H1 (cell line): Measurements from ENCODE around the gene CDC25C. TPM values are rescaled to one million over a fixed set of nuclear protein-coding genes. Genes with fewer than 3 reads are reported as not detected.

Experiments used
- CTCF ChIA-PET: fragments of 300-600 bp; sonication (Branson Sonifier 250); formaldehyde crosslinking; loops from one replicate; lab custom pipeline; 2021; ENCODE audit not compliant: partially characterized antibody; lab: Charles Lee
- POLR2A ChIA-PET: fragments of 300-600 bp; sonication (Branson Sonifier 250); formaldehyde crosslinking; loops from one replicate; lab custom pipeline; 2021; ENCODE audit warnings: inconsistent platforms; ENCODE audit not compliant: partially characterized antibody; lab: Charles Lee
- DNase-seq, 2 experiments: peaks; one replicate each; pipeline versions ENCODE4 v3.0.0 to v3.0.0-alpha.2; 2010 to 2022; ENCODE audit warnings: low spot score in 2 of 2, low read depth in 1 of 2, mixed read lengths in 1 of 2
- FAIRE-seq: peaks from 2 replicates; lab custom pipeline; 2011; peaks lifted over from hg19 to GRCh38; lab: Jason Lieb, UNC
- H2AFZ ChIP-seq: 2 replicates; pipeline ENCODE4 v1.8.1; 2012; ENCODE audit warnings: low read length, inconsistent platforms
- H2AK5ac ChIP-seq: 2 replicates; pipeline ENCODE4 v1.6.1; 2013; ENCODE audit warnings: low read depth, low read length
- H2BK120ac ChIP-seq: replicated peaks from 2 replicates; pipeline ENCODE3; 2013; ENCODE audit warnings: low read depth, low read length, inconsistent platforms
- H2BK12ac ChIP-seq: 2 replicates; pipeline ENCODE4 v1.6.1; 2013; ENCODE audit warnings: low read depth, low read length
- H2BK15ac ChIP-seq: 2 replicates; pipeline ENCODE4 v1.6.1; 2013; ENCODE audit warnings: low read length
- H2BK20ac ChIP-seq: 2 replicates; pipeline ENCODE4 v1.6.1; 2013; ENCODE audit warnings: low read length
- H2BK5ac ChIP-seq: 2 replicates; pipeline ENCODE4 v1.6.1; 2013; ENCODE audit warnings: low read depth, low read length
- H3K14ac ChIP-seq: 2 replicates; pipeline ENCODE4 v1.6.1; 2013; ENCODE audit warnings: inconsistent platforms; ENCODE audit not compliant: insufficient read length
- H3K18ac ChIP-seq: 2 replicates; pipeline ENCODE4 v1.6.1; 2013; ENCODE audit warnings: low read length; ENCODE audit errors: extremely low read depth
- H3K23ac ChIP-seq: 2 replicates; pipeline ENCODE4 v1.6.1; 2013; ENCODE audit warnings: inconsistent platforms; ENCODE audit not compliant: insufficient read length
- H3K23me2 ChIP-seq: 2 replicates; pipeline ENCODE4 v1.6.1; 2013; ENCODE audit warnings: low read depth, low read length
- H3K27ac ChIP-seq: 2 replicates; pipeline ENCODE4 v1.6.1; 2011; ENCODE audit warnings: low read depth, low read length, inconsistent platforms
- H3K27me3 ChIP-seq, 4 experiments: replicated peaks in 1 of 4; 1 replicate in 1 of 4; 2 replicates in 3 of 4; pipeline versions ENCODE4 v1.6.1 to v1.8.1; 2011 to 2013; ENCODE audit warnings: low read length in 3 of 4, mild to moderate bottlenecking in 3 of 4, inconsistent platforms in 2 of 4, mixed read lengths in 2 of 4, moderate library complexity in 1 of 4; ENCODE audit not compliant: control insufficient read depth in 3 of 4, insufficient read depth in 3 of 4; ENCODE audit errors: extremely low read depth in 1 of 4
- H3K36me3 ChIP-seq, 4 experiments: 2 replicates each; pipeline versions ENCODE4 v1.6.1 to v1.8.1; 2011 to 2013; ENCODE audit warnings: mild to moderate bottlenecking in 4 of 4, low read length in 3 of 4, moderate library complexity in 2 of 4, control low read depth in 1 of 4, inconsistent platforms in 1 of 4; ENCODE audit not compliant: insufficient read depth in 4 of 4, control insufficient read depth in 2 of 4
- H3K4ac ChIP-seq: replicated peaks from 2 replicates; pipeline ENCODE3; 2013; ENCODE audit warnings: low read length, low read depth, mixed read lengths, inconsistent platforms; ENCODE audit not compliant: insufficient read length
- H3K4me1 ChIP-seq, 4 experiments: replicated peaks in 1 of 4; 1 replicate in 1 of 4; 2 replicates in 3 of 4; pipeline versions ENCODE4 v1.6.1 to v1.8.1; 2011 to 2013; ENCODE audit warnings: low read length in 3 of 4, inconsistent platforms in 2 of 4, mixed read lengths in 1 of 4; ENCODE audit not compliant: insufficient read depth in 4 of 4, control insufficient read depth in 3 of 4
- H3K4me2 ChIP-seq, 2 experiments: 2 replicates each; pipeline versions ENCODE4 v1.6.1 to v1.8.1; 2011 to 2013; ENCODE audit warnings: low read depth in 2 of 2, low read length in 2 of 2, control low read depth in 1 of 2, inconsistent platforms in 1 of 2, mild to moderate bottlenecking in 1 of 2; ENCODE audit not compliant: insufficient read depth in 1 of 2
- H3K4me3 ChIP-seq, 4 experiments: fragments of 200-600, 300-600 bp in 1 of 4; sonication (generic), shearing (Covaris generic), sonication (Bioruptor Twin) in 1 of 4; 2 replicates each; pipeline versions ENCODE4 v1.5.1 to v1.8.1; 2011 to 2016; ENCODE audit warnings: low read length in 4 of 4, low read depth in 3 of 4, control low read depth in 2 of 4, inconsistent platforms in 2 of 4, mild to moderate bottlenecking in 2 of 4, mixed read lengths in 1 of 4, moderate library complexity in 1 of 4; ENCODE audit not compliant: insufficient read depth in 2 of 4; ENCODE audit errors: extremely low read depth in 1 of 4
- H3K56ac ChIP-seq: replicated peaks from 2 replicates; pipeline ENCODE3; 2013; ENCODE audit warnings: low read depth, mild to moderate bottlenecking, mixed read lengths, low read length, inconsistent platforms; ENCODE audit not compliant: insufficient read length
- H3K79me1 ChIP-seq: 2 replicates; pipeline ENCODE4 v1.6.1; 2013; ENCODE audit warnings: low read depth, low read length, control low read depth
- H3K79me2 ChIP-seq, 2 experiments: 2 replicates each; pipeline versions ENCODE4 v1.6.1 to v1.8.1; 2012 to 2013; ENCODE audit warnings: low read length in 2 of 2, mild to moderate bottlenecking in 2 of 2, inconsistent platforms in 1 of 2; ENCODE audit not compliant: insufficient read depth in 2 of 2, control insufficient read depth in 1 of 2
- H3K9ac ChIP-seq, 4 experiments: replicated peaks in 1 of 4; 1 replicate in 1 of 4; 2 replicates in 3 of 4; pipeline versions ENCODE4 v1.6.1 to v1.8.1; 2011 to 2013; ENCODE audit warnings: low read depth in 3 of 4, low read length in 3 of 4, control low read depth in 2 of 4, mild to moderate bottlenecking in 2 of 4, moderate library complexity in 2 of 4, inconsistent platforms in 1 of 4; ENCODE audit errors: extremely low read depth in 1 of 4
- H3K9me3 ChIP-seq, 2 experiments: 2 replicates each; pipeline versions ENCODE4 v1.6.1 to v1.8.1; 2012 to 2013; ENCODE audit warnings: mild to moderate bottlenecking in 2 of 2, moderate library complexity in 2 of 2, control low read depth in 1 of 2, inconsistent platforms in 1 of 2, low read depth in 1 of 2, low read length in 1 of 2, mixed read lengths in 1 of 2; ENCODE audit not compliant: insufficient read depth in 2 of 2
- H4K20me1 ChIP-seq, 2 experiments: replicated peaks in 1 of 2; 2 replicates each; pipeline versions ENCODE3 to v1.8.1; 2011 to 2013; ENCODE audit warnings: inconsistent platforms in 2 of 2, low read length in 2 of 2, mild to moderate bottlenecking in 1 of 2; ENCODE audit not compliant: insufficient read depth in 2 of 2, control insufficient read depth in 1 of 2
- H4K5ac ChIP-seq: 2 replicates; pipeline ENCODE4 v1.6.1; 2013; ENCODE audit warnings: low read length, low read depth, mixed read lengths, inconsistent platforms; ENCODE audit not compliant: insufficient read length
- H4K8ac ChIP-seq: 2 replicates; pipeline ENCODE4 v1.8.0; 2013; ENCODE audit warnings: mild to moderate bottlenecking, moderate library complexity, low read length, inconsistent platforms; ENCODE audit not compliant: insufficient read depth; ENCODE audit errors: extremely low read depth
- H4K91ac ChIP-seq: replicated peaks from 2 replicates; pipeline ENCODE3; 2013; ENCODE audit warnings: low read length, mixed read lengths, inconsistent platforms; ENCODE audit not compliant: insufficient read length
- KDM1A ChIP-seq: fragments of 200-600, 300-600 bp; sonication (generic); IDR thresholded peaks from 2 replicates; pipeline ENCODE4 v1.7.1; 2016; ENCODE audit warnings: mild to moderate bottlenecking, low read length, borderline replicate concordance
- RAD21 ChIP-seq, 2 experiments: IDR thresholded peaks in 1 of 2; conservative IDR thresholded peaks in 1 of 2; 2 replicates each; pipeline ENCODE4 v1.6.1; 2011; ENCODE audit warnings: low read depth in 2 of 2, low read length in 2 of 2, improper control_type of control experiment in 1 of 2, inconsistent platforms in 1 of 2, mild to moderate bottlenecking in 1 of 2, moderate library complexity in 1 of 2
- TEAD4 ChIP-seq: IDR thresholded peaks from 2 replicates; pipeline ENCODE4 v1.6.1; 2012; ENCODE audit warnings: low read depth, low read length, inconsistent platforms, mixed read lengths
- YY1 ChIP-seq: IDR thresholded peaks from 2 replicates; pipeline ENCODE4 v1.6.1; 2011; ENCODE audit warnings: low read depth, mild to moderate bottlenecking, low read length
- WGBS, 2 experiments: shearing (Covaris generic) in 1 of 2; methylation state at CpG; one replicate each; pipeline versions ENCODE4 v1.1.6 to v1.1.7; 2013 to 2015; ENCODE audit warnings: low lambda C conversion rate in 2 of 2, mixed read lengths in 2 of 2, inconsistent platforms in 1 of 2, low coverage in 1 of 2, missing lambda C conversion rate in 1 of 2; ENCODE audit not compliant: insufficient replicate concordance in 2 of 2, insufficient coverage in 1 of 2, insufficient read length in 1 of 2; ENCODE audit errors: extremely low coverage in 1 of 2, missing lambda C conversion rate in 1 of 2; 5-methylcytosine and 5-hydroxymethylcytosine counted together
- polyA plus RNA-seq, 7 experiments: library from polyadenylated mRNA; depleted of rRNA in 3 of 7; stranded (reverse) in 5 of 7; unstranded in 2 of 7; fragments of >200 nt in 5 of 7; fragments of 200-250 nt in 2 of 7; gene quantifications; 1 replicate in 5 of 7; 2 replicates in 1 of 7; 4 replicates in 1 of 7; pipeline versions ENCODE4 v1.2.1 to v1.2.3, GENCODE V29; 2011 to 2013; ENCODE audit warnings: missing spikeins in 2 of 7, mixed read lengths in 2 of 7
- total RNA-seq: library from RNA; stranded (reverse); fragmentation: NEBNext Ultra II Directional; extraction: Animal tissue kit (Norgen Biotek cat#: 25700); gene quantifications from 2 replicates; pipeline ENCODE4 v1.2.1, GENCODE V29; 2021
- TF ChIP-seq, protein P1 (sequence below): IDR thresholded peaks from 2 replicates; pipeline ENCODE4 v1.6.1; 2011; ENCODE audit warnings: low read depth, mild to moderate bottlenecking, low read length; ENCODE audit not compliant: insufficient read depth
- TF ChIP-seq, protein P2 (sequence below): IDR thresholded peaks from 2 replicates; pipeline ENCODE4 v1.6.1; 2012; ENCODE audit warnings: inconsistent platforms
- TF ChIP-seq, protein P3 (sequence below), 3 experiments: IDR thresholded peaks; 1 replicate in 2 of 3; 2 replicates in 1 of 3; pipeline versions ENCODE4 v1.5.1 to v1.6.1; 2011; ENCODE audit warnings: low read length in 3 of 3, mild to moderate bottlenecking in 3 of 3, inconsistent platforms in 2 of 3, low read depth in 1 of 3, moderate library complexity in 1 of 3; ENCODE audit not compliant: insufficient read depth in 1 of 3; ENCODE audit errors: control extremely low read depth in 1 of 3

The CDC25C gene
- total and polyA plus RNA-seq, 2 of the 8 experiments (the other 6 are each of a cell fraction or from before 2014, with no cell fraction given) = 18.4 to 20.8 TPM

DNA sequence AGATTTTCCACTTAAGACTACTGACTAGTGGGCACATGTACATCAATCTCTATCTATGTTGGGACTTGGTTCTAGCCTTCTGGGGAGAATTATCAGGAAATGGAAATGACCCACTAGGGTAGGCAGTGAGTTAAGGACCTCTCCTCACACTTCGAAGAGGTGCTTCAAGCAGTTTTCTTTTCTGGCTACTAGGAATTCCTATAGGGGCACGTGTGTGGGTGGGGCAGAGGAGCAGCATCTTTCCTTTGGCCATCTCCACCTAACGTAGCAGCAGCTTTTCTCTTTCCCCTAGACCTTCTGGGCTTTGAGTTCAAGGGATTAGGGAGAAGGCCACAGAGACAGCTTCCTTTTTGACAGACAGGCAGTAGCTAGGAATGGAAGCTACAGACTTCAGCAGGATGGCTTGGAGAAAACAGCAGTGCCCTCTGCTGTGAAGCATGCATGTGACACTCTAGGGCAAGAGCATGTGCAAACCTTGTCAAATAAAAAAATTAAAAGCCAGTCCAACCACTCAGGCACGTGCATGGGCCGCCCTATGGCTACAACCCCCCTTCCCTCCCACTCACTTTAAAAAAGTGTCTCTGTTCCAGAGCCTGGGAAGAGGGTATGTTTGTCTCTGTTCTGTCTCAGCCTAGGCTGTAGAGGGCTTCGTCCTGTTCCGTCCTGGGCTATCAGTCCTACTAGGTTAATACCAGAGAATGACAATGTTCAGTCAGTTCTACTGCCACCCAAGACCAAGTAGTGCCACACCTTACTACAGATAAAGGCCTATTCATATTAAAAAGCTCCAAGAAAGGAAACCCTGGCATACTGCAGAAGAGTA is 48.5 kb downstream of the CDC25C start:
- Histone ChIP-seq H4K20me1 (no peaks in the 10 kb centered on the region), H3K27ac (no peak overlapping the region), H3K9me3 (no peaks in the 10 kb centered on the region), H3K56ac (no peak overlapping the region), H3K23ac (no peak overlapping the region), H4K8ac (no peak overlapping the region), H2BK20ac (no peak overlapping the region), H3K79me1 (no peaks in the 10 kb centered on the region), H4K5ac (no peak overlapping the region), H3K4me3 (no peak overlapping the region), H3K36me3 (peaks cover 4 to 26% (median 12%) of the 10 kb centered on the region in 4 experiments; a peak in 6 of 8 replicates), H3K14ac (no peak overlapping the region), H3K79me2 (no peaks in the 10 kb centered on the region), H3K4me2 (no peak overlapping the region), H3K4ac (no peak overlapping the region), H3K27me3 (no peaks in the 10 kb centered on the region), H3K9ac (no peak overlapping the region), H3K23me2 (no peaks in the 10 kb centered on the region), H2BK12ac (no peak overlapping the region), H4K91ac (no peak overlapping the region), H2AFZ (no peak overlapping the region), H2BK15ac (no peak overlapping the region), H2BK5ac (no peak overlapping the region), H2AK5ac (no peak overlapping the region), H2BK120ac (no peak overlapping the region), H3K4me1 (no peaks in the 10 kb centered on the region), H3K18ac (no peak overlapping the region)
- CTCF ChIA-PET = interaction anchor here (0.7 to 10.8 kb wide), 26 partner anchors 9 to 248 kb away, joined by 3 to 128 read pairs (median 4); partner anchors contain the start of genes CDC25C and GFRA3
- POLR2A ChIA-PET = interaction anchor here (0.9 to 1.4 kb wide), 4 partner anchors 10 to 70 kb away, joined by 3 to 4 read pairs (median 3); partner anchors contain the start of genes CDC23 and CDC25C
- WGBS, 2 experiments = 87% methylated on average over 7 of the region's 7 CpGs; no CpG with 5 or more reads in 1 of the 2 experiments
- DNase-seq = no peak
- TF ChIP-seq, protein P1, sequence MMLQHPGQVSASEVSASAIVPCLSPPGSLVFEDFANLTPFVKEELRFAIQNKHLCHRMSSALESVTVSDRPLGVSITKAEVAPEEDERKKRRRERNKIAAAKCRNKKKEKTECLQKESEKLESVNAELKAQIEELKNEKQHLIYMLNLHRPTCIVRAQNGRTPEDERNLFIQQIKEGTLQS = no peak
- TF ChIP-seq, protein P2, sequence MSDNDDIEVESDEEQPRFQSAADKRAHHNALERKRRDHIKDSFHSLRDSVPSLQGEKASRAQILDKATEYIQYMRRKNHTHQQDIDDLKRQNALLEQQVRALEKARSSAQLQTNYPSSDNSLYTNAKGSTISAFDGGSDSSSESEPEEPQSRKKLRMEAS = 0 out of 2 replicates have a peak, but pooled peaks have one; percentile 31
- TF ChIP-seq RAD21 (IDR thresholded peaks at IDR 0.05 in 1 of 2, conservative IDR thresholded peaks at IDR 0.05 in 1 of 2; ENCODE audit: low read depth in 2 of 2, low read length in 2 of 2) = peak; percentile 83 to 88
- TF ChIP-seq, protein P3, sequence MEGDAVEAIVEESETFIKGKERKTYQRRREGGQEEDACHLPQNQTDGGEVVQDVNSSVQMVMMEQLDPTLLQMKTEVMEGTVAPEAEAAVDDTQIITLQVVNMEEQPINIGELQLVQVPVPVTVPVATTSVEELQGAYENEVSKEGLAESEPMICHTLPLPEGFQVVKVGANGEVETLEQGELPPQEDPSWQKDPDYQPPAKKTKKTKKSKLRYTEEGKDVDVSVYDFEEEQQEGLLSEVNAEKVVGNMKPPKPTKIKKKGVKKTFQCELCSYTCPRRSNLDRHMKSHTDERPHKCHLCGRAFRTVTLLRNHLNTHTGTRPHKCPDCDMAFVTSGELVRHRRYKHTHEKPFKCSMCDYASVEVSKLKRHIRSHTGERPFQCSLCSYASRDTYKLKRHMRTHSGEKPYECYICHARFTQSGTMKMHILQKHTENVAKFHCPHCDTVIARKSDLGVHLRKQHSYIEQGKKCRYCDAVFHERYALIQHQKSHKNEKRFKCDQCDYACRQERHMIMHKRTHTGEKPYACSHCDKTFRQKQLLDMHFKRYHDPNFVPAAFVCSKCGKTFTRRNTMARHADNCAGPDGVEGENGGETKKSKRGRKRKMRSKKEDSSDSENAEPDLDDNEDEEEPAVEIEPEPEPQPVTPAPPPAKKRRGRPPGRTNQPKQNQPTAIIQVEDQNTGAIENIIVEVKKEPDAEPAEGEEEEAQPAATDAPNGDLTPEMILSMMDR (IDR thresholded peaks at IDR 0.05; ENCODE audit: control extremely low read depth in 1 of 3, insufficient read depth in 1 of 3, low read depth in 1 of 3, low read length in 3 of 3) = peak; percentile 47 to 78 (median 75)
- no peak for TF ChIP-seq KDM1A
- TF ChIP-seq YY1 = peak; percentile 21; the same call in 1 of the 2 replicates
- TF ChIP-seq TEAD4 = peak; percentile 75; the same call in 1 of the 2 replicates
- peak; percentile 97 for FAIRE-seq
